Omental fat pad (tissue), 4 donors: ENCODE results near the gene TLCD5. TPM values are rescaled to one million over a fixed set of nuclear protein-coding genes. Genes with fewer than 3 reads are reported as not detected.

Experiments used
- ATAC-seq: fragments of 150-250 bp; one replicate; pipeline ENCODE4 v1.9.1; 2016; ENCODE audit warnings: mild to moderate bottlenecking, moderate library complexity; ENCODE audit not compliant: low FRiP score
- DNase-seq: peaks from one replicate; pipeline ENCODE4 v3.0.0-alpha.2; 2019; ENCODE audit warnings: low spot score
- total RNA-seq, 4 donors: library from RNA; depleted of rRNA; stranded (reverse); fragments of >200 nt; gene quantifications; one replicate each; pipeline ENCODE4 v1.1.0, GENCODE V29; 2016
- TF ChIP-seq, protein P1 (sequence below), 3 donors: fragments of 450-650 bp; IDR thresholded peaks; one replicate each; pipeline ENCODE4 v1.5.1; 2016 to 2017; ENCODE audit warnings: antibody characterized with exemption in 3 of 3, mild to moderate bottlenecking in 3 of 3, moderate library complexity in 2 of 3

TLCD5 gene
- total RNA-seq, 4 donors from 2014 or later, result 2.9 to 6.1 (median 4.4) TPM

DNA sequence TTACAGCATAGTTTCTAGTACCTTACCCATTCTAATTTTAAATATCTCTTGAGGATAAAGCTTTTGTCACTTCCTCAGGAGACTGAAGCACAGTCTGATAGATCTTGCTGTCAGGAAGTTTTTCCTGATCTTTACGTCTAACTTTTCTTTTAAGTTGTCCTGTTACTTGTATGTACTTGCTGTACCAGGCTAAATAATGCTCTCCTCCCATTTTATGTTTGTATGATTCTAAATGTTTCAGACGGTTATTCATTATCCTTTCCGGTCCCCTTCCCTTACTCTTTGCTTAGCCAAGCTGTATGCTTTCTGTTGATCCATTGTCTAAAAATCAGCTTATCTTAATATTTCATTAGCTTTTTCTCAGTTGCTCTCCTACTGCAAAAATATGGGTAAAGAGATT, 17.1 kb downstream of the TLCD5 start:
- no peak for DNase-seq
- ATAC-seq, result no peak
- TF ChIP-seq, protein P1, sequence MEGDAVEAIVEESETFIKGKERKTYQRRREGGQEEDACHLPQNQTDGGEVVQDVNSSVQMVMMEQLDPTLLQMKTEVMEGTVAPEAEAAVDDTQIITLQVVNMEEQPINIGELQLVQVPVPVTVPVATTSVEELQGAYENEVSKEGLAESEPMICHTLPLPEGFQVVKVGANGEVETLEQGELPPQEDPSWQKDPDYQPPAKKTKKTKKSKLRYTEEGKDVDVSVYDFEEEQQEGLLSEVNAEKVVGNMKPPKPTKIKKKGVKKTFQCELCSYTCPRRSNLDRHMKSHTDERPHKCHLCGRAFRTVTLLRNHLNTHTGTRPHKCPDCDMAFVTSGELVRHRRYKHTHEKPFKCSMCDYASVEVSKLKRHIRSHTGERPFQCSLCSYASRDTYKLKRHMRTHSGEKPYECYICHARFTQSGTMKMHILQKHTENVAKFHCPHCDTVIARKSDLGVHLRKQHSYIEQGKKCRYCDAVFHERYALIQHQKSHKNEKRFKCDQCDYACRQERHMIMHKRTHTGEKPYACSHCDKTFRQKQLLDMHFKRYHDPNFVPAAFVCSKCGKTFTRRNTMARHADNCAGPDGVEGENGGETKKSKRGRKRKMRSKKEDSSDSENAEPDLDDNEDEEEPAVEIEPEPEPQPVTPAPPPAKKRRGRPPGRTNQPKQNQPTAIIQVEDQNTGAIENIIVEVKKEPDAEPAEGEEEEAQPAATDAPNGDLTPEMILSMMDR (IDR thresholded peaks at IDR 0.05), result no peak

- DNase-seq (no peak), ATAC-seq (no peak)
- TF ChIP-seq, protein P1 (IDR thresholded peaks at IDR 0.05), result no peak
These were observed 17.6 kb downstream of the TLCD5 start for GRCh38 chr11:120342678-120343077.

GRCh38 chr11:120343429-120343828, 18.3 kb downstream of the TLCD5 start:
- TF ChIP-seq, protein P1 (IDR thresholded peaks at IDR 0.05), result no peak
- DNase-seq (no peak), ATAC-seq (no peak)

DNA sequence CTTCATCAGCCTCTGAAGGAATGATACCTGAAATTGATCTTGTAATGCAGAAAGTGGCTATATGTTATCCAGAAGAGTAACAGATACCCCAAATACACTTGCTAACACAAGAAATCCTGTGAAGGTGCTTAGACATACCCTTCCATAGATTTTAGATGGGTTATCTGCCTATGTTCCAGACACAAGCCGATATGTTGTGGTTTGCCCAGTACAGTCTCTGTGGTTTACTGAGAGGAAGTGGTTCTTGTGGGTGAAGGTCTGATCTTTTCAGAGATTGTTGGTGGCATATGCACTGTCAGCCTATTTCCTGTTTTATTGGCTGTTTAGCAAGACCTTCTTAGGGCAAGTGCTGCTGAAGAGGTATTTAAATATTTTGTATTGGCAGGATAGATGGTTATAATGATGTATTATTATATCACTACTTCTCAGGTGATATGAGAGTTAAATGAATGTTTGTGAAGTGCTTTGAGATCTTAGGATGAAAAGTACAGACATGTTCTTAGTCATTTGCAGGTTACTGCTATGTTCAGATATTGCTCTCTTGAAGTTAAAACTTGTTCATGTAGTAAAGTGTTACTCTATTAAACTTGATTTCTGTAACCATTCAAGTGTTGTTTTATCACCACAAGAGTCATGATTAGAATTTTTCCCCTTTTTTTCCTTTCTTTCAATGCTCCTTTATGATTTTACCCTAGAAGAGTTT, 19.4 kb downstream of the TLCD5 start:
- DNase-seq (no peak), ATAC-seq (no peak)
- TF ChIP-seq, protein P1 (IDR thresholded peaks at IDR 0.05), result no peak

- no peak for ATAC-seq
- DNase-seq, result no peak
These were observed 21.1 kb downstream of the TLCD5 start for GRCh38 chr11:120346233-120346632.

GRCh38 chr11:120350637-120351036, 25.5 kb downstream of the TLCD5 start:
- ATAC-seq (no peak), DNase-seq (no peak)

More at GRCh38 chr11:120346233-120346632, 21.1 kb downstream of the TLCD5 start:
- TF ChIP-seq, protein P1 (IDR thresholded peaks at IDR 0.05), result no peak

More at GRCh38 chr11:120350637-120351036, 25.5 kb downstream of the TLCD5 start:
- TF ChIP-seq, protein P1 (IDR thresholded peaks at IDR 0.05), result no peak
